Peyer's patch (tissue), 4 donors: ENCODE data around the gene GJC1. TPM values are rescaled to one million over a fixed set of nuclear protein-coding genes. Genes with fewer than 3 reads are reported as not detected.

Experiments used
- DNase-seq, 3 donors: peaks; one replicate each; pipeline ENCODE4 v3.0.0-alpha.2; 2017 to 2019
- H3K27ac ChIP-seq, 4 donors: fragments of 200-600 bp; sonication (generic); one replicate each; pipeline ENCODE4 v1.5.1; 2016 to 2019
- H3K27me3 ChIP-seq, 2 donors: fragments of 200-600 bp; sonication (generic); one replicate each; pipeline ENCODE4 v1.5.1; 2019
- H3K36me3 ChIP-seq, 3 donors: fragments of 200-600 bp; sonication (generic); one replicate each; pipeline ENCODE4 v1.5.1; 2016 to 2019
- H3K4me1 ChIP-seq, 4 donors: fragments of 200-600 bp; sonication (generic); one replicate each; pipeline ENCODE4 v1.5.1; 2016 to 2019
- H3K4me3 ChIP-seq, 4 donors: fragments of 200-600 bp; sonication (generic); 1 replicate in 3 of 4; 2 replicates in 1 of 4; pipeline ENCODE4 v1.5.1; 2016 to 2019; ENCODE audit warnings: mild to moderate bottlenecking in 1 of 4
- H3K9me3 ChIP-seq, 4 donors: fragments of 200-600 bp; sonication (generic); one replicate each; pipeline ENCODE4 v1.5.1; 2016 to 2019; ENCODE audit warnings: mild to moderate bottlenecking in 1 of 4
- CTCF ChIP-seq, 6 experiments: fragments of 450-650 bp in 4 of 6; fragments of 200-600 bp in 2 of 6; sonication (generic) in 1 of 6; IDR thresholded peaks; one replicate each; pipeline ENCODE4 v1.5.1; 2017 to 2019; ENCODE audit warnings: antibody characterized with exemption in 6 of 6, mild to moderate bottlenecking in 3 of 6, moderate library complexity in 1 of 6
- POLR2A ChIP-seq, 2 donors: fragments of 450-650 bp; IDR thresholded peaks; one replicate each; pipeline ENCODE4 v1.5.1; 2017; ENCODE audit warnings: antibody characterized with exemption in 2 of 2, mild to moderate bottlenecking in 2 of 2, moderate library complexity in 2 of 2
- total RNA-seq, 4 donors: library from RNA; depleted of rRNA; stranded (reverse); fragments of >200 nt; gene quantifications; one replicate each; pipeline ENCODE4 v1.1.0, GENCODE V29; 2016

GJC1 gene
- total RNA-seq, 4 donors from 2014 or later = 1.4 to 7.4 (median 2.5) TPM

GRCh38 chr17:44796731-44797130 is 33.4 kb downstream of the GJC1 start:
- Histone ChIP-seq H3K36me3 (no peaks in the 10 kb centered on the region), H3K4me3 (no peak overlapping the region), H3K9me3 (no peaks in the 10 kb centered on the region), H3K27ac (peak overlapping the region in 1 of 4 donors; percentile 72), H3K4me1 (peaks cover 0 to 13% (median 0%) of the 10 kb centered on the region in 4 donors), H3K27me3 (no peaks in the 10 kb centered on the region)
- no peak for TF ChIP-seq POLR2A (IDR thresholded peaks at IDR 0.05)
- no peak for DNase-seq

GRCh38 chr17:44795928-44796327 is 34.2 kb downstream of the GJC1 start:
- peak overlapping the region in 2 of 4 donors; percentile 25 to 72 for H3K27ac ChIP-seq
- no peak for DNase-seq
- no peaks in the 10 kb centered on the region for H3K36me3 ChIP-seq
- no peak overlapping the region for H3K4me3 ChIP-seq
- TF ChIP-seq POLR2A (IDR thresholded peaks at IDR 0.05) = no peak
- TF ChIP-seq CTCF (IDR thresholded peaks at IDR 0.05) = no peak
- peaks cover 0 to 13% (median 0%) of the 10 kb centered on the region in 4 donors for H3K4me1 ChIP-seq
- no peaks in the 10 kb centered on the region for H3K9me3 ChIP-seq
- no peaks in the 10 kb centered on the region for H3K27me3 ChIP-seq

- TF ChIP-seq CTCF (IDR thresholded peaks at IDR 0.05) (no peak), POLR2A (IDR thresholded peaks at IDR 0.05) (no peak)
- DNase-seq = no peak
- Histone ChIP-seq H3K4me1 (peaks cover 0 to 13% (median 0%) of the 10 kb centered on the region in 4 donors), H3K4me3 (no peak overlapping the region), H3K27me3 (no peaks in the 10 kb centered on the region), H3K36me3 (no peaks in the 10 kb centered on the region), H3K27ac (peak overlapping the region in 2 of 4 donors; percentile 25 to 72), H3K9me3 (no peaks in the 10 kb centered on the region)
These were observed 34.7 kb downstream of the GJC1 start for GRCh38 chr17:44795421-44795820.

- DNase-seq = no peak
- TF ChIP-seq CTCF (IDR thresholded peaks at IDR 0.05) = no peak
- TF ChIP-seq POLR2A (IDR thresholded peaks at IDR 0.05) = no peak
- no peak overlapping the region for H3K4me3 ChIP-seq
- H3K4me1 ChIP-seq = peaks cover 0 to 13% (median 0%) of the 10 kb centered on the region in 4 donors
- H3K27me3 ChIP-seq = no peaks in the 10 kb centered on the region
- no peaks in the 10 kb centered on the region for H3K9me3 ChIP-seq
- H3K27ac ChIP-seq = peak overlapping the region in 2 of 4 donors; percentile 25 to 72
- no peaks in the 10 kb centered on the region for H3K36me3 ChIP-seq
These were observed 35.2 kb downstream of the GJC1 start for GRCh38 chr17:44794851-44795413.

- Histone ChIP-seq H3K36me3 (no peaks in the 10 kb centered on the region), H3K4me1 (peaks cover 0 to 13% (median 0%) of the 10 kb centered on the region in 4 donors), H3K9me3 (no peaks in the 10 kb centered on the region), H3K27me3 (no peaks in the 10 kb centered on the region), H3K4me3 (no peak overlapping the region), H3K27ac (peak overlapping the region in 1 of 4 donors; percentile 72)
- TF ChIP-seq CTCF (IDR thresholded peaks at IDR 0.05) (no peak), POLR2A (IDR thresholded peaks at IDR 0.05) (no peak)
- DNase-seq = no peak
These were observed 35.9 kb downstream of the GJC1 start for GRCh38 chr17:44793885-44794842.

- TF ChIP-seq CTCF (IDR thresholded peaks at IDR 0.05) (no peak), POLR2A (IDR thresholded peaks at IDR 0.05) (no peak)
- Histone ChIP-seq H3K9me3 (no peaks in the 10 kb centered on the region), H3K4me1 (peaks cover 0 to 8% (median 0%) of the 10 kb centered on the region in 4 donors), H3K4me3 (no peak overlapping the region), H3K27me3 (no peaks in the 10 kb centered on the region), H3K27ac (no peak overlapping the region), H3K36me3 (no peaks in the 10 kb centered on the region)
- no peak for DNase-seq
These were observed 37.8 kb downstream of the GJC1 start for GRCh38 chr17:44792276-44792675.
